ENCODE measurements around the gene CDH22.

The CDH22 gene

DNA sequence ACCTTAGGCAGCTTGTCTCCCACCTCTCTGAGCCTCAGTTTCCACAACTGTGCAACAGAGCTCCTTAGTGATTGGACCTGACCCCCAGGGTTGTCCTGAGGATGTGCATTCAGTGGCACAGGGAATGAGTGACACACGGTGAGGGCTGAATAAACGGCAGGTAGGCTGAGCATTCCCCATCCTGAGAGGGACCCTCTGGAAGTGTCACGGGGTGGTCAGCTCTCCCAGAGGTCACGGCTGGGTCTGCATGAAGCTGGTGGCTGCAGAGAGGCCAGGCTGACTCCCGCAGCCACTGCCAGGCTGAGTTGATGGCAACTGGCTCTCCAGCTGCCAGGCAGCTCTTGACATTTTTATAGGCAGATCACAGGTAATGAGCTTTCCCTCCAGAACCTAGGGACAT is 147.6 kb downstream of the CDH22 start:
- no peak for DNase-seq

DNA sequence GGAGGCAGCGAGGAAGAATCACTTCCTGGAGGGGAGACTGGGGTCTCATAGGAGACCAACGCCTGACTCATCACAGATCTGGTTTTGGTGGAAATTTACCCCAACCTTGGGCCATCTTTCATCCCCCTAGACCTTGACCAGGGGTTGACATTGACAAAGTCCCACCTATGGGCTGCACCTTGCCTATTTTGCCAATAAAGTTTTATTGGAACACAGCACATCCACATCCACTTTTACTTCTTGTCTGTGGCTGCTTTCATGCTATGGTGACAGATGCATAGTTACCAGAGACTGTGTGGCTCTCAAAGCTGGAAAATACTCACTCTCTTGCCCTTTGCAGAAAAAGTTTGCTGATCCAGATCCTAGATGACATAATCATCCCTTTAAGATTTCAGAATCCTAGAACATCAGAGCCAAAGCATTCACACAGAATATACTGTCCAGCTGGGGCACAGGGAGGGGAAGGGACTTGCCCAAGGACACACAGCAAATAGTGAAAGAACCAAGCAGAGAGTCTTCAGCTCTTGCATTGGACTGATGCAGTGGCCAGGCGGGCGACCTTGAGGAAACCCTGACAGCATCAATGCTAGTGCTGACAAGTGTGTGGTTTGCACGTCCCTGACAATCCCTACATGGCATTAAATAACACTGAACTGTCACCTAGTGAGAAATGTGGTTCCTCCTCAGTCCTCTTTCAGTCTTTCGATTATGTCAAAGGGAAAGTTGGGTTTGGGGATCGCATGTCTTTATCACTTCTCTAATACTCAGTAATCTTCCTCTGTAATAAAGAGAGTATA is 149.0 kb downstream of the CDH22 start:
- DNase-seq: no peak

DNA sequence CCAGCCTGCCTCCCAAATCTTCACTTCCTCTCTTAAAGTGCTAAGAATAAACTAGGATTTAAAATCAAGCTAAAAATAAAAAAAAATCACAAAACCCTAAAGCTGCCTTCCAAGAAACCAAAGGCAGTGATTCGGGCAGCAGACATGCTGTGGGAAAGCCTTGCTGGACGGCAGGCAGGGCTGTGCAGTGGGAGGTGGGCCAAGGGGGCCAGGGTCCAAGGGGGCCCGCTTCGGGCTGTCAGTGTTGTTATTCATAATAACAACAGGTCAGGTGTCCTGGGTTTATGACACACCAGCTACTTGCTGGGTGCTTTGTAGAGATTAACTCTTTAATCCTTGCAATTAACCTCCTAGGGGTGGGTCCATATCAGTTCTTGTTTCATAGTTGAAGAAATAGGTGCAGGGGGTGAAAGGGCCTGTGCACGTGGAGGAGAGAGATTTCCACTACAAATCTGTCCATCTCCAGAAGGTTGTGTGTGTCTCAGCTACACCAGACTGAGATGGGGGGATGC is 149.8 kb downstream of the CDH22 start:
- DNase-seq: no peak

DNA sequence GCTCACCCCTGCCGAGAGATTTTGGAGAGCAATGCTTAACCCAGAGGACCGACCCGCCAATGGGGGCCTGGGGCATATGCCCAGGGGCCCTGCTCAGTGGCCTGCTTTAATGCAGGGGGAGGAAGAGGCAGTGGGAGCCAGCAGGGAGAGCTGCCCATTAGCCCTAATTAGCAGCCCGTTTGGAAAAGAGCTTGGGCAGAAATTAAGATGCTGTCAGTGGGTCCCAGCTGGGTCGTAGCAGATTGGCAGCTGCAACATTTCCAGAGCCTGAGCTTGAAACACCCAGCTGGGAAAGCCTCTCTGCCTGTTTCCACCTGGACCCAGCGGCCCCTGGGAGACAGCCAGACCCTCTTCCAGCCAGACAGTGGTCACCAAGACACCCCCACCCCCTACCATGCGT is 150.7 kb downstream of the CDH22 start:
- DNase-seq: no peak

DNA sequence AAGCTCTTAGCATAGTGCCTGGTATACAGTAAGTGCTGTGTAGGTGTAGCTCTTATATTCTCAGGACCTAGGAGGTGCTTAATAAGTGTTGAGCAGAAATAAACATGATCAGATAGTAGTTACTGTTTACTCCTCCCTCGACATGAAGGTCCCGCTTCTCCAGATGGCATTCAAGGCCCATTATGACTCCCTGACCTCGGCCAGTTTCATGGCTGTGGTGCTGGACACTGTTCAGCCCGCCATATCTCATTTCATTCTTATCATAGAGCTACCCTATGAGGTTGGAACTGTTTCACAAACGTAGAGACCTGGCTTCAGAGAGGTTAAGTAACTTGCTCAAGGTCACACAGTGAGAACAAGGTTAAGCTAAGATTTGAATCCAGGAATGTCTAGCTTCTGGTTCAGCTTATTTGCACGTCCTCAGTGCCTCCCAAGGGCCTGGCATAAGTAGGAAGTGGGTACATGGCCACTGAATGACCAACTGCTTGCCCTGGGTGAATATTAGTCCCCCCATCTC is 151.2 kb downstream of the CDH22 start:
- no peak for DNase-seq

DNA sequence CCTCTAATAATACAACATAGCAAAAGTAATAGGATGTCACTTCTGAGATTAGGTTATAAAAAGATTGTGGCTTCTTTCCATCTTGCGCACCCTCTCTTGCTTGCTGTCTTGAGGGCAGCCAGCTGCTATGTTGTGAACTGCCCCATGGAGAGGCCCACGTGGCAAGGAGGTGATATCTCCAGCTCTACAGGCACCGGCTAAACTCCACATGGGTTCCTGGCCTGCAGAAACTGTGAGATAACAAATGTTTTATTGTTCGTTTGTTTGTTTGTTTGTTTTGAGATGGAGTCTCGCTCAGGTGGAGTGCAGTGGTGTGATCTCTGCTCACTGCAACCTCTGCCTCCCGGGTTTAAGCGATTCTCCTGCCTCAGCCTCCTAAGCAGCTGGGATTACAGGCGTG is 152.2 kb downstream of the CDH22 start:
- no peak for DNase-seq

DNA sequence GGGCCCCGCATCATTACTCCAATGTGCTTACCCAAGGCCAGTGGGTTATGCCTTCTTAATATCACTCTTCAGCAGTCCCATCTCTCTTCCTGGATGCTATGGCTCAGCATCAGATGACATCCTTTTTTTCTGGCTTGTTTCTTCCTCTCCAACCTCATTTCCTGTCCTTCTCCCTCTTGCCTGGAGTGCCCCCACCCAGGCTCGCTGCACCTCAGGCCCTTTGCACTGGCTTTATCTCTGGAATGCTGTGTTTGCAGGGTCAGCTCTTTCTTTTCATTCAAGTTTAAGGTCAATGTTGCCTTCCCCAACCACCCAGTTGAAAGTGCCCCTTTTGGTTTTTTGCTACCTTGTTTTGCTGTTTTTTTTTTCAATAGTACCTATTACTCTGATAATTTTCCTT is 153.5 kb downstream of the CDH22 start:
- no peak for DNase-seq

DNA sequence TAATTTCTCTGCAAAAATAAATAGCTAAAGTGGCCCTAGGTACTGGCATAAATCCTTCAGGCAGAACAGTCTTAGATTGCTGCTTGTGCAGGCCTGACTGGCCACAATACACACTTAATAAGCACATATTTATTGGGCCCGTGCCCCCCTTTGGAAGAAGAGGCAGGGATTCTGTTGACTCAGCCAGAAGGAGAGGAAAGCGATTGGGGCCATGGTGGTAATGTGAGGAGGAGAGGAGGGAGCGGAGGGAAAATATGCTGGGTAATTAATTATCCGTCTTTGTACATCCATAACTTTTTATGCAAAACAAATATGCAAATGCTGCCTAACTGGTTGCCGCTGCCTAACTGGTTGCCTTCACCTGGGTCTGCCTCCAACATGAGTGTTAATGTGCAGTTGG is 154.0 kb downstream of the CDH22 start:
- DNase-seq: no peak

DNA sequence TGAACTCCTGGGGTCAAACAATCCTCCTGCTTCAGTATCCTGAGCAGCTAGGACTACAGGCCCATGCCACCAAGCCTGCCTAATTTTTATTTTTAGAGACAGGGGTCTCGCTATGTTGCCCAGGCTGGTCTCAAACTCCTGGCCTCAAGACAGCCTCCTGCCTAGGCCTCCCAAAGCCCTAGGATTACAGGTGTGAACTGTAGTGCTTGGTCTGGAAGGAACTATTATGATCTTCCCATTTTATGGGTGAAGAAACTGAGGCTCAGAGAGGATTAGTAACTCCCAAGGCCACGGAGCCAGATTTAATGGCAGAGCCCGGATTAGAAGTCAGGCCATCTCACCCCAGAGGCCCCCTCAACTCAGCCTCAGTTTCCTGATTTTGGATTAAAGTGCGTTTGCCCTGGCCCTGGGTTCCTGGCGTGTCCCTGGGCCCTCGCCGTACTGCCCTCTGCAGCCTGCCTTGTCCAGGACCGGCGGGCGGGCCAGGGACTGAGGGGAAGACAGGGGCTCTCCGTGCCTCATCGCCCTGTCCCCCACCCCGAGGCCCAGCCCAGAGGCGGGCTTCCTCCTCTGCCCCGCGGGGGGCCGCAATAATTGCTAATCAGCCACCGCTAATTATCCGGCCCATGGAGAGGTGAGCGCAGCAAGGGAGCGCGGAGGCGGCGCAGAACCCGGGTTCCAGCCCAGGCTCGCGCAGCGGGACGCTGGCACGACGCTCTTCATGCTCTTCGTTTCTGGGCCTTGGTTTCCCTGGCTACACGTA is 155.3 kb downstream of the CDH22 start:
- no peak for DNase-seq

DNA sequence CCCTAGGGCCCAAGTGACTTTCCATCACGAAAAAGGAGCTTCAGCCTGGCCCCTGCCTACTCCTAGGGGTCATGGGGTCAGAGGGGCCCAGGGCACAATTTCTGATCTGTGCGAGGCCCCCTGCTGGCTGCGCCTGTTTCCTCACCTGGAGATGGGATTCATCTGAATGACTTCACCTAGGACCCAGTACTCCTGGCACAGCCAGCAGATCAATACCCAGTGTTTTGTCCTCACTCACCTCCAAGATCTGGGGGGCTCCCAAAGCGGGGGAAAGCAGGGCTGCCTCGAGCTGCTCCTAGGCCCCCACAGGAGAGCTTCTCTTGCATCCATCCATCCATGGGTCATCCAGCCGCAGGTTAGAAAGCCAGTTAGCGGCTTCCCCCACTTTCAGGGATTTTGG is 156.4 kb downstream of the CDH22 start:
- no peak for DNase-seq

DNA sequence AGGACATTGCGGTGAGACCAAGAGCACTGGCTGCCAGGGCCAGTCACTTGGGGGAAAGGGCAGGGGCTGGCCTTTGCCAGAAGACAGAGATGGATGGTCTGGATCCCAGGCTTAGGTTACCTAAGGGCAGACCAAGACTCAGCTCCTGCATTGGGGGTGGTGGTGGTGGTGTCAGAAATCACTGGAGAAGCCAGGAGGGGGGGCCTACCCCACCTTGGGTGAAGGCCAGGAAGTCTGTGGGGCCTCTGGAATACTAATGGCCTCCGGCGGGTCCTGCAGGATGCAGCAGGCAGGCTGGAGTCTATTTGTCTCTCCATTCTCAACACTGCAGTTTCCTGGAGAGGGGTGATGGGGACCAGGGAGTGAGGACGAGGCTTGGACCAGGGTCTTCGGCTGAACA is 157.4 kb downstream of the CDH22 start:
- DNase-seq: no peak

DNA sequence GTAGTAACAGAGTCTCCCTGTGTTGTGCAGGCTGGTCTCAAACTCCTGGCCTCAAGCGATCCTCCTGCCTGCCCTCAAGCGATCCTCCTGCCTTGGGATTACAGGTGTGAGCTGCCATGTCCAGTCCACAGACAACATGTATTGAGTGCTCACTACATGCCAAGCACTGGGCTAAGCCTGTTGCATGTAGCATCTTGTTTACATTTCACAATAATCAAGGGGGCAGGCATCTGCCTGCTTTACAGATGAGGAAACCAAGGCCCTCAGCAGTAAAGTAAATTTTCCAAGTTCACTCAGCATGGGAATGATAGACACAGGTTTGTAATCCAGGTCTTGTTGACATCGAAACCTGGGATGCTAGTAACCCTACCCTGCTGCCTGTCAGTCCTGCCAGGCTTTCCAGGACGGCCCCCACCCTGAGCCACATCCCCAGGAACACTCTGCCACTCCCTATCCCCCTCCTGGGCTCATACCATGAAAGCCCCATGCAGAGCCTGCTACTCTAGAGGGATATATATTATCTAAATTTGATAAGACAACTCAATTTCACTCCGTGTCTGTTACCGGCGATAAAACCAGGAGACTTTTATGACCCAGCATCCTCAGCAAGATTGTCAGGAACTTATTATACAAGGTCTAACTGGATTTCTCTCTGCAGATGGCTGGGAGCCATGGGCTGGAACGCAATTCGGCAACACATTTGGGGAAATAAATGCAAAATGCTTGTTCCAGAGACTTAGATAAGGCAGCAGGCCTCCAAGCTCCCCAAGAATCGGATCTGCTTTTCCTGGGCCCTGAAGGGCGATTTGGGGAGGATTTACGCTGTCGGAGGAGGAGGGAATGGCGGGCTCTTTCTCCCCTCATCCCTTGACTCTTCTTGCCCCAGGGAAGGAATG is 159.7 kb downstream of the CDH22 start:
- DNase-seq: no peak

DNA sequence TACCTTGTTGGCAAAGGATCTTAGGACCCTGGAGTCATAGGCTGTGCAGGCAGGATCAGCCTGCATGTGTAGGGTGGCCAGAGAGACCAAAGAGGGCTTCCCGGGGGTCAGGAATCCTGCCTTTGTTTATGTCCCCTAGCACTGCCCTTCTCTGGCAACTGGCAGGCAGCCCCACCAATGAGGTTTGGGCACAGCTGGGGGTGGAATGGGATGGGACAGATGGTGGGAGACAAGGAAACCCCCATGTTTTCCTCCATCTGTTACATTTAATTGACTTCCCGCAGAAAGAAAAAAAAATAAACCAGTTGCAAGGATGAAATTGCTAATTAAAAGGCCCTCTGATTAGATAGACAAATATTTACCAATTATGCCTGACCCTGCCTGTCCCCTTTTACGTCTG is 162.6 kb downstream of the CDH22 start:
- DNase-seq: peak; percentile 56

DNA sequence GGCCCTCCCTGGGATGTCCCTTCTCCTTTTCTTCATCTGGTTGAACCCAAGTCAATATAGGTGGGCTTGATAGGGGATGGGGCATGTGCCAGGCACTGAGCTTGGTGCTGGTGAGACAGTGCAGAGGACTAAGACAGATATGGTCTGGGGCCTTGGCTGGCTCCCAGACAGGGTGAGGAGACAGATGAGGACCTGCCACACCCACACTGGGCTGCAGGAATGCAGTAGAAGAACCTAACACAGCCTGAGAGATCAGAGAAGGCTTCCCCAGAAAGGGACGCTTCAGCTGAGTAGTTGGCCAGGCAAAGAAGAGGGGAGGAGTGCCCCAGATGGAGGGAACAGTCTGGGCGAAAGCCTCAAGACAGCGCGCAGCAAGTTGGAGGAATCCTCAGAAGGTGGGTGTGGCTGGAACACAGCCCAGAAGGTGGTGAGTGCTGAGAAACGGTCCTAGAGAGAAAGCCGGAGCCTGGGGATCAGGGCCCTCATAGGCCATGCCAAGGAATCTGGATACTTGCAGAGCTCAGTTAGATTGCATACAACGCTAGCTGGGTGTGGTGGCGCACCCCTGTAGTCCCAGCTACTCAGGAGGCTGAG is 163.8 kb downstream of the CDH22 start:
- DNase-seq: no peak

DNA sequence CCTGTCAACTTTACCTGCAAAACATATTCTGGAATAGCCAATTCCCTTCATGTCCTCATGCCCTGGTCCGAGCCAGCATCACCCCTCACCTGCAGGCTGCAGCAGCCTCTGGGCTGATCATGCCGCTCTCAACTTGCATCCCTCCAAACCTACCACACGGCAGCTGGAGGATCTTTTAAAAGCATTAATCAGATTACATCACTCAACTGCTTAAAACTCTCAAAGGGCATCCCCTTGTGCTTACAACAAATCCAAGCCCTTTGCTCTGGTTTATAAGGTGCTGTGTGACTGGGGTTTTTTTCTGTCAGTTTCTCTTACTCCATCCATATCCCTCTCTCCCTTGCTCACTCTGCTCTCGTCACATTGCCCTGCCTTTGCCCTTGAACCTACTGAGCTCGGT is 166.2 kb downstream of the CDH22 start:
- DNase-seq: no peak

DNA sequence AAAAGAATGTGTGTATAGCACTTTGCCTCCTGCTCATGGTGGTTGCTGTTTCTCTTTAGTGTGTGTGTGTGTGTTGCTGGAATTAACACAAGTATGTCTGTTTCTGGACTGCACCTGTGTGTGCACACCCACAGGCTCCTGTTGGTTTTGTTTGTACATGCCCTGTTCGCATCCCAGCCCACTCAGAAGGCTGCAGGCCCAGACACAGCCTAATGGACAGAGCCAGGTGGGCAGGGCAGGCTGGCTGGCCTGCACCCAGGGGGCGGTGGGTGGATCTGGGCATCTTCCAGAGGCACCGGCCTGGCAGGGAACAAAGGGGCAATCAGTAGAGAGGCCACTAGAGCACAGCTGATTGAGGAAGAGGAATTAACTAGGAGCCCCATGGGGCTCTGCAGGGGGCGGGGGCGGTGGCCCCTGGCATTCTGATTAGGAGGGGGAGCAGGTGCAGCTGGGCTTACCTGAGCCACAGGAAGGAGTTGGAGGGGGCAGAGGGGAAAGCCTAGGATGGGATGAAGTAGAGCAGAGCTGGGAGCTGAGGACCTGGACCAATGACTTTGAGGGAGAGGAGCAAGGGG is 168.3 kb downstream of the CDH22 start:
- peak; percentile 96 for DNase-seq

DNA sequence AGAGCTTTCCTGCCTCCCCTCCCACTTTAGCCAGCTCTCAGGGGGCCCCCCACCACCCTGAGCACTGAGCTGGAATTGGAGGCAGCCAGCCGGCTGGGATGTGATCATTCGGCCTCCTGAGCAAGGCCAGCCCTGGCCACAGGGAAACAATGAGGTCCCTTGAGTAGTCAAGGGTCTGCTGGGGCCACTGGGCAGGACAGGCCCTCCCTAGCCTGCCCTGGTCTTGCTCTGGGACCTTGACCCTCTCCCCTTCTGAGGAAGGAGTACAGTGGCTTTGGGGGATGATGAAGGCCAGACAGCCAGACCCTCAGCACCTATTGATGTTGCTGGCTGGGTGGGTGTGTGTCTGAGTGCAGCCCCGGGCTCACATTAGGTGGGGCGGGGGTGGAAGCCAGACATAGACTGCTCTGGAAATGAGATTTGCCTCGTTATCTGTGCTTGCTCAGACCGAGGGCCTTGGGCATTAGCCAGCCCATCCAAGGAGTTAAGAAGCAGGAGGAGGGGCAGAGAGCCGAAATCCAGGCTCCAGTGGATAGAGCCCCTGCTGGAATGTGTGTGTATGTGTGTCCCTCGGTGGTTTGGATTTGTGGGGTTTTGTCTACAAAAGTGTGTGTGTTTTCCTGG is 168.9 kb downstream of the CDH22 start:
- peak; percentile 71 for DNase-seq

DNA sequence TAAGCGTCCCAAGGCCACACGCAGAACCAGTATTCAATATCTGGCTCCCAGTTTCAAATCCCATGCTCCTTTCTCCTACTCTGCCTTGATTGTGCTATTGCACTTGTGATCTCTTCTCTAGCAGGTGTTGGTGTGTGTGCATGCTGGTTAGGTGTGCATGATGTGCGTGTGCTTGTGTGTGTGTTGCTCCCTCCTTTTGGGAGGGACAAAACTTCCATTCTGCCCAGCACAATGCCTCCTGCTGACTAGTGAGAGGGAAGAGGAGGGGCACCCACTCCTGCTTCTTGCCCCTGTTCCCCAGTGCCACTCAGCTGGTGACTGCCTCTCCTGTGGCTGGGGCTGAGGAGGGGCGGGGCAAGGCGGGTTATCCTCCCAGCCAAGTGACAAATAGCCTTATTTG is 170.5 kb downstream of the CDH22 start:
- DNase-seq: peak; percentile 10

DNA sequence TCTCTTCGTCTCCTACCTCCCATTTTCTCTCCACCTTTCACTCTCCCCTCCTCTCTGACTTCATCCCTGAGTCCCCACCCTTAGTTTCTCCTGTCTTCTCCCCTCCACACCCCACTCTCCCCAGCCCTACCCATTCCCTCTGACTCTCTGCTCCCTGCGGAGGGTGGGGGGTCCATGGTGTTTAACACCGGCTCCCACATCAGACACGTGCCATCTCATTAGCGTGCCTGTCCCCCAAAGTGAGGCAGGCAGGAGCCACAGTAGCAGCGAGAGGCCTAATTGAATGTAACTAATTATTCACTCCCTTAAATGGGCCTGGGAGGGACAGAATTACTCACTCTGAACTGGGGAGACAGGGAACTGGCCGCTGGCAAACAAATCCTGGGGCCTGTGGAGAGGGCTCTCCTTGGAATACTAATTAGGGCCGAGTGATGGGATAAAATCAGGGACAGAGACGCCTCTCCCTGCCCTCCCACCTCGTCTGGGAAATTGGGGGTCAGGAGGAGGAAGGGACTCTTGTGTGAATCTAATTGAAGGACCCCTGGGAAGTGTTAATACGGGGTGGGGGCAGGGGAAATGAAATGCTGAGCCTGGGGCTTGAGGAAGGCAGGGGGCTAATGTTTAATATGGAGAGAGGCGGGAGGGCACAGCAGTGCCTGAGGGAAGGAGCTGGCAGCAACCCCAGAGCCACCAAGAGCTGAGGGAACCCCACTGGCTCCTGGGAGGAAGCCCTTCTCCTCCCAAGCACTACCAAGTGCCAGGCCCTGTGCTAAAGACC is 172.3 kb downstream of the CDH22 start:
- DNase-seq: peak; percentile 89

DNA sequence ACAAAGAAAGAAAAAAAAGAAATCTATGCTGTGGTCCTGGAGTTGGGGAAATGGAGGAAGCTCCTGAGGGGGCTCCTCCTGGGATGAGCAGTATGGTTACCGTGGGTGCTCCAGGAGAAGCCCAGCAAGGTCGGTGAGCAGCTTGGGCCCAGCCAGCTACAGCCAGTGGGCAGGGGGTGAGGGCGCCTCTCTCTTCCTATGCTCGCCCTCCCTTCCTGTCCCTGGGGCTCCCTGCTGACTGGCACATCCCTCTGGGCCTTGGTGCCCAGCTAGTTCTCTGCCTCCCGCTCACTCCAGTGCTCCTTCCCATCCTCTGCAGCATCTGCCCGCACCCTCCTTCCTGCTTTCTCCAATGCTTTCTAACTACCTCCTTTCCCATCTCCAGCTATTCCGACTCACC is 173.6 kb downstream of the CDH22 start:
- DNase-seq: no peak

Measured in COR-L47 (cell line).